OCI-LY7 (cell line): ENCODE results near the gene SPATA22.

Experiments
- EZH2phosphoT487 ChIP-seq: fragments of 200-600 bp; sonication (generic); IDR thresholded peaks from 2 replicates; pipeline ENCODE4 v1.6.1; 2018; ENCODE audit warnings: low read depth, borderline replicate concordance, mild to moderate bottlenecking, mixed run types, antibody characterized with exemption, low read length, moderate library complexity, mixed read lengths
- TF ChIP-seq, protein P1 (sequence below): fragments of 200-600 bp; sonication (generic); conservative IDR thresholded peaks from 2 replicates; pipeline ENCODE4 v1.5.1; 2014; ENCODE audit warnings: mild to moderate bottlenecking, antibody characterized with exemption, low read length, moderate library complexity, mixed read lengths

DNA sequence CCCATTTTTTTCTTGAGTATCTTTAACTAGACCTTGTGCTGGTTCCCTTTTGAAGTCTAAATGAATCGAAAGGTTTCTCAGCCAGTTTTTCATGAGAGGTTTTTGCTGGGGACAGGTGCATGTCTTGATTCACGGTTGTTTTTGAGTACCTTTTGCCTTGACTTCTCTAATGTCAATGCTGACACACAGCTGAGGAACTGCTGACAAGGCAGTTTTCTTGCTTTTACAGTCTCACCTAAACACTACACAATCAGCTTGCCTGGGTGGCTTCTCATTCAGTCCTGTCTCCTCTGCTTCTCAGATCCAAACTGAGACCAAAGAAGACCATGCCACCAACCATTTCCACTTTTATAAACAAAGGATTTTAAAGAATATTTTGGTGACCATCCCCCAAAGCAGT, 53.4 kb downstream of the SPATA22 start:
- TF ChIP-seq, protein P1, sequence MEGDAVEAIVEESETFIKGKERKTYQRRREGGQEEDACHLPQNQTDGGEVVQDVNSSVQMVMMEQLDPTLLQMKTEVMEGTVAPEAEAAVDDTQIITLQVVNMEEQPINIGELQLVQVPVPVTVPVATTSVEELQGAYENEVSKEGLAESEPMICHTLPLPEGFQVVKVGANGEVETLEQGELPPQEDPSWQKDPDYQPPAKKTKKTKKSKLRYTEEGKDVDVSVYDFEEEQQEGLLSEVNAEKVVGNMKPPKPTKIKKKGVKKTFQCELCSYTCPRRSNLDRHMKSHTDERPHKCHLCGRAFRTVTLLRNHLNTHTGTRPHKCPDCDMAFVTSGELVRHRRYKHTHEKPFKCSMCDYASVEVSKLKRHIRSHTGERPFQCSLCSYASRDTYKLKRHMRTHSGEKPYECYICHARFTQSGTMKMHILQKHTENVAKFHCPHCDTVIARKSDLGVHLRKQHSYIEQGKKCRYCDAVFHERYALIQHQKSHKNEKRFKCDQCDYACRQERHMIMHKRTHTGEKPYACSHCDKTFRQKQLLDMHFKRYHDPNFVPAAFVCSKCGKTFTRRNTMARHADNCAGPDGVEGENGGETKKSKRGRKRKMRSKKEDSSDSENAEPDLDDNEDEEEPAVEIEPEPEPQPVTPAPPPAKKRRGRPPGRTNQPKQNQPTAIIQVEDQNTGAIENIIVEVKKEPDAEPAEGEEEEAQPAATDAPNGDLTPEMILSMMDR: no peak
- no peak for TF ChIP-seq EZH2phosphoT487
